ENCODE measurements around the gene AGTRAP.

The AGTRAP gene

GRCh38 chr1:11738783-11739182 lies 2.8 kb downstream of the AGTRAP start:
- Histone ChIP-seq H3K4me3 (ENCODE audit: low read depth in 1 of 2, low read length in 2 of 2) (no peak overlapping the region), H3K27me3 (ENCODE audit: low read depth, low read length) (no peaks in the 10 kb centered on the region), H3K27ac (ENCODE audit: low read length) (no peak overlapping the region), H3K4me1 (ENCODE audit: control insufficient read depth in 1 of 2, insufficient read depth in 2 of 2, low read length in 2 of 2) (peaks cover 13 to 33% of the 10 kb centered on the region in 2 donors), H3K9me3 (ENCODE audit: control insufficient read depth in 1 of 2, low read length in 2 of 2) (no peaks in the 10 kb centered on the region), H3K36me3 (ENCODE audit: control insufficient read depth in 1 of 2, insufficient read depth in 2 of 2, low read length in 2 of 2) (peaks cover 0 to 11% of the 10 kb centered on the region in 2 donors)

GRCh38 chr1:11740258-11741192 lies 4.6 kb downstream of the AGTRAP start:
- Histone ChIP-seq H3K27ac (ENCODE audit: low read length) (no peak overlapping the region), H3K4me3 (ENCODE audit: low read depth in 1 of 2, low read length in 2 of 2) (no peak overlapping the region), H3K27me3 (ENCODE audit: low read depth, low read length) (no peaks in the 10 kb centered on the region), H3K4me1 (ENCODE audit: control insufficient read depth in 1 of 2, insufficient read depth in 2 of 2, low read length in 2 of 2) (peaks cover 9 to 30% of the 10 kb centered on the region in 2 donors), H3K36me3 (ENCODE audit: control insufficient read depth in 1 of 2, insufficient read depth in 2 of 2, low read length in 2 of 2) (peaks cover 0 to 12% of the 10 kb centered on the region in 2 donors), H3K9me3 (ENCODE audit: control insufficient read depth in 1 of 2, low read length in 2 of 2) (no peaks in the 10 kb centered on the region)

DNA sequence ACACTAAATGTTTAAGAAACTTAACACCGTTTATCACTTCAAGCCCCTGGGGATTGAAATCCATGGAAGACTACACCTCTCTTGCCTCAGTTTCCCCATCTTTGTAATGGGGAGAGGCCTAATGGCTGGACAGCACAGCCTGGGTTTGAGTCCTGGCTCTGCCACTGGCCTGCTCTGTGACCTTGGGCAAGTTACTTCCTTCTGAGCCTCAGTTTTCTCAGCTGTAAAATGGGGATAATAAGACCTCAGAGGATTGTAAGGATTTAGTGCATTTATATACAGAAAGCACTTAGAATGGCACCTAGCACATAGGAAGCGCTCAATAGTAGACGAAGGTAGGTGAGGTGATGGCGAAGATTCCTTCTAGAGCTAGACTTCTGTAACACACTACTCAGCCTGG lies 5.5 kb downstream of the AGTRAP start:
- no peaks in the 10 kb centered on the region for H3K9me3 ChIP-seq (ENCODE audit: control insufficient read depth in 1 of 2, low read length in 2 of 2)
- peaks cover 9 to 15% of the 10 kb centered on the region in 2 donors for H3K36me3 ChIP-seq (ENCODE audit: control insufficient read depth in 1 of 2, insufficient read depth in 2 of 2, low read length in 2 of 2)
- H3K27me3 ChIP-seq (ENCODE audit: low read depth, low read length): no peaks in the 10 kb centered on the region
- H3K4me1 ChIP-seq (ENCODE audit: control insufficient read depth in 1 of 2, insufficient read depth in 2 of 2, low read length in 2 of 2): peaks cover 7 to 28% of the 10 kb centered on the region in 2 donors
- no peak overlapping the region for H3K27ac ChIP-seq (ENCODE audit: low read length)
- H3K4me3 ChIP-seq (ENCODE audit: low read depth in 1 of 2, low read length in 2 of 2): no peak overlapping the region

DNA sequence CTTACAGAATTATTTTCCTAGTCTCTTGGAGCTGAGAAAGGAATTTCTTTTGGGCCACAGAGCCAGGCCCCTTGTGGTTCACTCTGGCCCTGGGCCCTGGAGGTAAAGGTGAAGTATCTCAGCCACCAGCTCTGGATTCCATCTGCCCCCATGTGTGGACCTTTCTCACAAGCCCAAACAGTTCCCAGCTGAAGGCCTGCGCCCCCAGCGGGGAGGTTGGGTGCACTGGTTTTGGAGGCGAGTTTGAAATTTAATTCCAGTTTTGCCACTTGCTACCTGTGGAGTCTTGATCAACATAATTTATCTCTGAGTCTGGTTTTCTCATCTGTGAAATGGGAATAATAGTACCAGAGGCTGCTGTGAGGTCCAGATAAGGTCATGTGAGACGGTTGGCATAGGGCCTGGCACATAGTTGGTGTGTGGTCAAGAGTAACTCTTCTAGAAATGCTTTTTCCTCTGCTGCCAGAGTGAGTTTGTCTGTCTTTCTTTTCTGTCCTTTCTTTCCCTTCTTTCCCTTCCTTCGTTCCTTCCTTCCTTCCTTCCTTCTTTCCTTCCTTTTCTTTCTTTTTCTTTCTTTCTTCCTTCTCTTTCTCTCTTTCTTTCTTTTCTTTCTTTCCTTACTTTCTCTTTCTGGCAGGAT lies 6.1 kb downstream of the AGTRAP start:
- H3K27ac ChIP-seq (ENCODE audit: low read length): no peak overlapping the region
- no peaks in the 10 kb centered on the region for H3K27me3 ChIP-seq (ENCODE audit: low read depth, low read length)
- H3K9me3 ChIP-seq (ENCODE audit: control insufficient read depth in 1 of 2, low read length in 2 of 2): no peaks in the 10 kb centered on the region
- H3K4me3 ChIP-seq (ENCODE audit: low read depth in 1 of 2, low read length in 2 of 2): no peak overlapping the region
- H3K36me3 ChIP-seq (ENCODE audit: control insufficient read depth in 1 of 2, insufficient read depth in 2 of 2, low read length in 2 of 2): peaks cover 12 to 14% of the 10 kb centered on the region in 2 donors
- peaks cover 4 to 24% of the 10 kb centered on the region in 2 donors for H3K4me1 ChIP-seq (ENCODE audit: control insufficient read depth in 1 of 2, insufficient read depth in 2 of 2, low read length in 2 of 2)

DNA sequence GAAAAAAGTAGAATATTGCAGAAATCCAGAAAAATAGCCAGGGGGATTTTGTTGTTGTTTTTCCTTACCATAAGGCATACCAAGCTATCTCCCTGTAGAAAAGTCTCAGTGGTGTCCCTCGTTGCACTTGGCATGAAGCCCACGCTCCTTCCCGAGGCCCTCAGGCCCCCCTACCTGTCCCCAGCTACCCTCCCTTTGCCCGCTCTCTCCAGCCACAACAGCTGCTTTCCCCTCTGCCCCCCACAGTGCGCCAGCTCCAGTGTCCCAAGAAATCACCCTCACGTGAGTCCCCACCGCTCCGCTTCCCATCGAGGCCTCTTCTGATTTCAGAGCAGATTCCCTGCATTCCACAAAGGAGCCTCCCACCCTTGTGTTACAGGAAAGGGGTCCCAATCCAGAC lies 8.4 kb downstream of the AGTRAP start:
- no peak overlapping the region for H3K4me3 ChIP-seq (ENCODE audit: low read depth in 1 of 2, low read length in 2 of 2)
- no peaks in the 10 kb centered on the region for H3K9me3 ChIP-seq (ENCODE audit: control insufficient read depth in 1 of 2, low read length in 2 of 2)
- H3K36me3 ChIP-seq (ENCODE audit: control insufficient read depth in 1 of 2, insufficient read depth in 2 of 2, low read length in 2 of 2): peaks cover 12 to 28% of the 10 kb centered on the region in 2 donors
- H3K27me3 ChIP-seq (ENCODE audit: low read depth, low read length): no peaks in the 10 kb centered on the region
- H3K4me1 ChIP-seq (ENCODE audit: control insufficient read depth in 1 of 2, insufficient read depth in 2 of 2, low read length in 2 of 2): peaks cover 0 to 14% of the 10 kb centered on the region in 2 donors
- no peak overlapping the region for H3K27ac ChIP-seq (ENCODE audit: low read length)

DNA sequence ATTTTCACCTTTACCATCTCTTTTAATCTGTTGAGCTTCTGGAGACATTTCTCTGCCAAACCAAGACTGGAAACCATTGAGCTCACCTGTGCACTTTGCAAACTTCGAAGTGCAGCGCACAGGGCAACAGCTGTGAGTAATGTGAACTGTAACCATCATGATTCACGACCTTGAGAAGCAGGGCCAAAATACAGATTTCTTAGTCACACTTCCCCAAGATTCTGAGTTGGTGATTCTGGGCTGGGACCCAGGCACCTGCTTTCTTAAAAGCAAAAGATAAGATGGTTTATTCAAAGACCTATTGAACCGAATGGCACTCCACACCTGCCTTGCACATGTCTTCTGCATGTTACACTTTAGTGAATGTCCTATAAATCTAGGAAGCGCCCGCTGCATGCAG lies 10.2 kb downstream of the AGTRAP start:
- Histone ChIP-seq H3K27ac (ENCODE audit: low read length) (no peak overlapping the region), H3K36me3 (ENCODE audit: control insufficient read depth in 1 of 2, insufficient read depth in 2 of 2, low read length in 2 of 2) (peaks cover 12 to 41% of the 10 kb centered on the region in 2 donors), H3K4me1 (ENCODE audit: control insufficient read depth in 1 of 2, insufficient read depth in 2 of 2, low read length in 2 of 2) (peaks cover 0 to 3% of the 10 kb centered on the region in 2 donors), H3K27me3 (ENCODE audit: low read depth, low read length) (no peaks in the 10 kb centered on the region), H3K9me3 (ENCODE audit: control insufficient read depth in 1 of 2, low read length in 2 of 2) (no peaks in the 10 kb centered on the region), H3K4me3 (ENCODE audit: low read depth in 1 of 2, low read length in 2 of 2) (no peak overlapping the region)

DNA sequence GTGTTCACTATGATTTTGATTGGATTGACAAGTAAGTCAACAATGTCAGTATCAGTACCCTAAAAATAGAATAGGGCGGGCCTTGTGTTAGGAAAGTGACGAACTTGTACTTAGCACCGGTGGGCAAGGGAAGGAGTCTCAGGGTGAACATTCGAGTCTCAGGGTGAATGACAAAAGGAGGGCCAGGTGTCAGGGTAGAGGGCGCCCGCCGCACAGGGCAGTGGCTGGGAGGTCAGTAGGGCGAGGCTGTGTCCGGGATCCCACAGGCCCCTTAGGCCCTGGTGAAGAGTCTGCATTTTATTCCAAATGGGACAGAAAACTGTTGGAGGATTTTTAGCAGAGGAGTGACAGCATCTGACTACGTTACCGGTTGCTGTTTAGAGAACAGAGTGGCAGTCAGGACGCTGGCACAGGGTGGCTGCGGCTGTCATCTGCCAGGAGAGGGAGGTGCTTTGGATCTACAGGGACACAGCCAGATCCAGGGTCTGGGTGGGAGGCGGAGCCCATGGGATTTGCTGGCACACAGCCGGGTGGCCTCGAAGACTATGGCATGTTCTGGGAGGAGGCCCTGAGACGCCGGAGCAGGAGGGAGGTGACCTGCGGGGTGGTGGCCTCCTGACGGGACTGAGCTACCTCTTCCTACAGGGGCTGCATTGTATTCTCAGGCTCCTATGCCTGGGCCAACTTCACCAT lies 11.0 kb downstream of the AGTRAP start:
- no peak overlapping the region for H3K27ac ChIP-seq (ENCODE audit: low read length)
- no peaks in the 10 kb centered on the region for H3K9me3 ChIP-seq (ENCODE audit: control insufficient read depth in 1 of 2, low read length in 2 of 2)
- H3K4me3 ChIP-seq (ENCODE audit: low read depth in 1 of 2, low read length in 2 of 2): no peak overlapping the region
- H3K4me1 ChIP-seq (ENCODE audit: control insufficient read depth in 1 of 2, insufficient read depth in 2 of 2, low read length in 2 of 2): peaks cover 0 to 3% of the 10 kb centered on the region in 2 donors
- H3K36me3 ChIP-seq (ENCODE audit: control insufficient read depth in 1 of 2, insufficient read depth in 2 of 2, low read length in 2 of 2): peaks cover 12 to 46% of the 10 kb centered on the region in 2 donors
- no peaks in the 10 kb centered on the region for H3K27me3 ChIP-seq (ENCODE audit: low read depth, low read length)

- H3K27ac ChIP-seq (ENCODE audit: low read length): no peak overlapping the region
- H3K27me3 ChIP-seq (ENCODE audit: low read depth, low read length): no peaks in the 10 kb centered on the region
- H3K9me3 ChIP-seq (ENCODE audit: control insufficient read depth in 1 of 2, low read length in 2 of 2): no peaks in the 10 kb centered on the region
- H3K4me3 ChIP-seq (ENCODE audit: low read depth in 1 of 2, low read length in 2 of 2): no peak overlapping the region
- H3K4me1 ChIP-seq (ENCODE audit: control insufficient read depth in 1 of 2, insufficient read depth in 2 of 2, low read length in 2 of 2): no peaks in the 10 kb centered on the region
- peaks cover 12 to 46% of the 10 kb centered on the region in 2 donors for H3K36me3 ChIP-seq (ENCODE audit: control insufficient read depth in 1 of 2, insufficient read depth in 2 of 2, low read length in 2 of 2)
These were observed 12.6 kb downstream of the AGTRAP start for GRCh38 chr1:11748294-11749202.

DNA sequence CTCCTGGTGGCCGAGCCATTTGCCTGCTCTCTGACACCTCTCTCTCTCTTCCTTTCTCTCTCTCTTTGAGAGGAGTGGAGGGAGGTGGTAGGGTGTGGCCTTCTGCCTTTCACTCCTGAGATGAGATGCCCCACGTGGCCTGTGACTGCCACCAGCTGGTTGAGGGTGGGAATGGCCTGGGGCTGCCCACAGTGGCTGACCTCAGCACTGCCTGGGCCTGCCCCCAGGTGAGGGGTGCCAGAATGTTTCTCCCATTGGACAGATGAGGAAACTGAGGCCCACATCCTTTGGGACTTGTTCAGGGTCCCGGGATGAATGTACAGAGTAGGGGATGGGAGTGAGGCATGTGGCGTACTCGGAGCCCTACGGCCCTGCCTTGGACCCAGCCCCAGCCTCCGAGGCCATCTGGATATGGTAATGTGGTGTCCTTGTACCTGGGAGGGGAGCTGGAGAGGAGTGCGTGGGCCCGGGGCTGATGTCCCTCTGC lies 13.3 kb downstream of the AGTRAP start:
- Histone ChIP-seq H3K4me1 (ENCODE audit: control insufficient read depth in 1 of 2, insufficient read depth in 2 of 2, low read length in 2 of 2) (no peaks in the 10 kb centered on the region), H3K9me3 (ENCODE audit: control insufficient read depth in 1 of 2, low read length in 2 of 2) (no peaks in the 10 kb centered on the region), H3K27ac (ENCODE audit: low read length) (no peak overlapping the region), H3K4me3 (ENCODE audit: low read depth in 1 of 2, low read length in 2 of 2) (no peak overlapping the region), H3K27me3 (ENCODE audit: low read depth, low read length) (no peaks in the 10 kb centered on the region), H3K36me3 (ENCODE audit: control insufficient read depth in 1 of 2, insufficient read depth in 2 of 2, low read length in 2 of 2) (peaks cover 12 to 46% of the 10 kb centered on the region in 2 donors)

DNA sequence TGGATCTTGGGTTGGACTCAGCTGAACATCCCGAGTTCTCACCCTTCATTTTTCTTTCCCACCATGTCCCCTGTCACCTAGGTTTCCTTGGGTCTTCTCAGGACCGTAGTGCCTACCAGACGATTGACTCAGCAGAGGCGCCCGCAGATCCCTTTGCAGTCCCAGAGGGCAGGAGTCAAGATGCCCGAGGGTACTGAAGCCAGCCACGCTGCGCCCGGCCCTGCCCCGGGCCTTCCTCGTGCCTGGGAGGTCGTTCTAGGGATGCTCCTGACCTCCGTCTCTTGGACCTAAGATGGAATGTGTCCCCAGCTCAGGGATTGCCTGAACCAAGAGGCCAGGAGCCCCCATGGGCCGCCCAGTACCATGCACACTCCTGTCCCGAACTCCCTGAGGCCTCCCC lies 14.1 kb downstream of the AGTRAP start:
- Histone ChIP-seq H3K9me3 (ENCODE audit: control insufficient read depth in 1 of 2, low read length in 2 of 2) (no peaks in the 10 kb centered on the region), H3K4me3 (ENCODE audit: low read depth in 1 of 2, low read length in 2 of 2) (no peak overlapping the region), H3K27ac (ENCODE audit: low read length) (no peak overlapping the region), H3K4me1 (ENCODE audit: control insufficient read depth in 1 of 2, insufficient read depth in 2 of 2, low read length in 2 of 2) (no peaks in the 10 kb centered on the region), H3K36me3 (ENCODE audit: control insufficient read depth in 1 of 2, insufficient read depth in 2 of 2, low read length in 2 of 2) (peaks cover 12 to 46% of the 10 kb centered on the region in 2 donors), H3K27me3 (ENCODE audit: low read depth, low read length) (no peaks in the 10 kb centered on the region)
